ENCODE results near the gene PTPRG. TPM values are rescaled to one million over a fixed set of nuclear protein-coding genes. Genes with fewer than 3 reads are reported as not detected.

Gene PTPRG
- total and polyA plus RNA-seq, 2 experiments from 2014 or later: 24.4 to 131 TPM

- TF ChIP-seq REST (IDR thresholded peaks at IDR 0.05; ENCODE audit: unreplicated experiment): no peak
- no peak for TF ChIP-seq NANOG (IDR thresholded peaks at IDR 0.05; ENCODE audit: borderline replicate concordance)
- no peak for TF ChIP-seq STAT1 (IDR thresholded peaks at IDR 0.05; ENCODE audit: unreplicated experiment)
- no peak for TF ChIP-seq ETS1 (IDR thresholded peaks at IDR 0.05)
- TF ChIP-seq CREB1 (CRISPR knock-in tag; IDR thresholded peaks at IDR 0.05; ENCODE audit: low read depth): no peak
Observed at GRCh38 chr3:61680617-61681016, 119.2 kb downstream of the PTPRG start (continued).

- Histone ChIP-seq H3K79me2 (replicated peaks; ENCODE audit: insufficient read depth) (peaks cover 100% of the 10 kb centered on the region), H3K4me2 (no peak overlapping the region), H4K20me1 (replicated peaks; ENCODE audit: insufficient read depth) (peaks cover 5% of the 10 kb centered on the region; the same call in 1 of the 2 replicates), H3F3A (replicated peaks; ENCODE audit: low read depth) (no peaks in the 10 kb centered on the region; the same call in 1 of the 2 replicates), H3K4me1 (ENCODE audit: insufficient read depth) (peaks cover 91% of the 10 kb centered on the region), H3K27me3 (ENCODE audit: insufficient read depth) (no peaks in the 10 kb centered on the region), H3K36me3 (ENCODE audit: insufficient read depth) (no peaks in the 10 kb centered on the region), H3K4me3 (no peak overlapping the region), H2AFZ (no peak overlapping the region), H3K9me2 (ENCODE audit: insufficient read depth) (no peaks in the 10 kb centered on the region), H3K27ac (ENCODE audit: low read depth) (0 out of 2 replicates have a peak overlapping the region, but pooled peaks have one; percentile 33)
- peaks cover 86% of the 10 kb centered on the region for H3K4me1 Mint-ChIP-seq
- no peak overlapping the region for H3K4me3 Mint-ChIP-seq
- ATAC-seq (no peak), DNase-seq (ENCODE audit: low spot score) (no peak)
- H3K27me3 Mint-ChIP-seq (ENCODE audit: insufficient read depth, low read depth, poor library complexity): peaks cover 13% of the 10 kb centered on the region
- no peak for TF ChIP-seq POLR2AphosphoS5 (IDR thresholded peaks at IDR 0.05; ENCODE audit: low read depth)
- no peak for TF ChIP-seq ZNF114 (CRISPR knock-in tag; IDR thresholded peaks at IDR 0.05)
- 0 out of 2 replicates have a peak overlapping the region, but pooled peaks have one; percentile 11 for H3K27ac Mint-ChIP-seq
- no peaks in the 10 kb centered on the region for H3K36me3 Mint-ChIP-seq (ENCODE audit: low read depth)
- H3K9me3 Mint-ChIP-seq: no peaks in the 10 kb centered on the region
Observed at GRCh38 chr3:61681636-61682035, 120.3 kb downstream of the PTPRG start.

- peaks cover 92% of the 10 kb centered on the region for H3K4me1 Mint-ChIP-seq
- no peak for TF ChIP-seq ZNF114 (CRISPR knock-in tag; IDR thresholded peaks at IDR 0.05)
- TF ChIP-seq STAT1 (IDR thresholded peaks at IDR 0.05; ENCODE audit: unreplicated experiment): no peak
- TF ChIP-seq ETS1 (IDR thresholded peaks at IDR 0.05): no peak
- no peak for TF ChIP-seq EZH2 (IDR thresholded peaks at IDR 0.05; ENCODE audit: low read depth, unreplicated experiment)
- no peak for TF ChIP-seq REST (IDR thresholded peaks at IDR 0.05; ENCODE audit: unreplicated experiment)
- no peak for TF ChIP-seq POLR2AphosphoS5 (IDR thresholded peaks at IDR 0.05; ENCODE audit: low read depth)
- no peak for TF ChIP-seq NANOG (IDR thresholded peaks at IDR 0.05; ENCODE audit: borderline replicate concordance)
- TF ChIP-seq ZNF331 (CRISPR knock-in tag; IDR thresholded peaks at IDR 0.05; ENCODE audit: low read depth): no peak
Observed at GRCh38 chr3:61682671-61683548, 121.5 kb downstream of the PTPRG start.

More at GRCh38 chr3:61682671-61683548, 121.5 kb downstream of the PTPRG start:
- no peaks in the 10 kb centered on the region; the same call in none of the 2 replicates for H3F3A ChIP-seq (replicated peaks; ENCODE audit: low read depth)
- H3K4me2 ChIP-seq: peak overlapping the region; percentile 61; the same call in 1 of the 2 replicates
- no peak overlapping the region for H3K4me3 ChIP-seq
- peaks cover 16% of the 10 kb centered on the region for H3K27me3 Mint-ChIP-seq (ENCODE audit: insufficient read depth, low read depth, poor library complexity)
- no peak overlapping the region for H2AFZ ChIP-seq
- no peaks in the 10 kb centered on the region for H3K9me2 ChIP-seq (ENCODE audit: insufficient read depth)
- no peaks in the 10 kb centered on the region for H4K20me1 ChIP-seq (replicated peaks; ENCODE audit: insufficient read depth)
- ATAC-seq: no peak; the same call in 2 of the 3 replicates
- H3K36me3 Mint-ChIP-seq (ENCODE audit: low read depth): no peaks in the 10 kb centered on the region
- no peak overlapping the region for H3K4me3 Mint-ChIP-seq
- peaks cover 94% of the 10 kb centered on the region for H3K4me1 ChIP-seq (ENCODE audit: insufficient read depth)
- no peaks in the 10 kb centered on the region for H3K9me3 Mint-ChIP-seq
- H3K27me3 ChIP-seq (ENCODE audit: insufficient read depth): no peaks in the 10 kb centered on the region
- no peak for DNase-seq (ENCODE audit: low spot score)
- peaks cover 96% of the 10 kb centered on the region for H3K79me2 ChIP-seq (replicated peaks; ENCODE audit: insufficient read depth)
- no peaks in the 10 kb centered on the region for H3K36me3 ChIP-seq (ENCODE audit: insufficient read depth)
- 0 out of 2 replicates have a peak overlapping the region, but pooled peaks have one; percentile 7 for H3K27ac ChIP-seq (ENCODE audit: low read depth)
- no peak overlapping the region for H3K27ac Mint-ChIP-seq

All from GM23338 (cell line).